Stomach (tissue), 4 donors: ENCODE data around the gene FGD1.

Source experiments
- POLR2A ChIP-seq, 4 donors: fragments of 450-650 bp; IDR thresholded peaks; one replicate each; pipeline ENCODE4 v1.6.1; 2016; ENCODE audit warnings: antibody characterized with exemption in 4 of 4, control low read depth in 2 of 4, mild to moderate bottlenecking in 1 of 4, moderate library complexity in 1 of 4
- POLR2AphosphoS5 ChIP-seq, 3 donors: sonication (generic); formaldehyde crosslinking; IDR thresholded peaks; one replicate each; pipeline ENCODE4 v1.6.1; 2016; ENCODE audit warnings: antibody characterized with exemption in 3 of 3
- TF ChIP-seq, protein P1 (sequence below), 7 experiments: fragments of 450-650 bp in 4 of 7; fragments of 200-600 bp in 3 of 7; sonication (generic) in 3 of 7; IDR thresholded peaks; one replicate each; pipeline ENCODE4 v1.5.1; 2016 to 2019; ENCODE audit warnings: antibody characterized with exemption in 7 of 7, control low read depth in 2 of 7, mild to moderate bottlenecking in 1 of 7

DNA sequence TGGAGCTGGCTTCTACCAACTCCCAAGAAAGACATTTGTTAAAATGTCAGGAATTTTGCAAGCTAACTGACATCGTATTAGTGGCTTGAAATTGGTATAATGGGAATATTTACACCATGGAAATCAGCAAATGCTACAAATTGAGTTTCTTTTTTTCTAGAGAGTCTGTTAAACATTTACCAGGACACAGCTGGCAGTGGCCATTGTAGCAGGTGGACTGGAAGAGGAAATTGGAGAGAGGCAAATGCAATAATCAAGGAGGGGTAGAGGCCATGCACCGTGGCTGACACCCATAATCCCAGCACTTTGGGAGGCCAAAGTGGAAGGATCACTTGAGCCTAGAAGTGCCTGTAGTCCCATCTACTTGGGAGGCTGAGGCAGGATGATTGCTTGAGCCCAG lies 88.8 kb downstream of the FGD1 start:
- TF ChIP-seq, protein P1, sequence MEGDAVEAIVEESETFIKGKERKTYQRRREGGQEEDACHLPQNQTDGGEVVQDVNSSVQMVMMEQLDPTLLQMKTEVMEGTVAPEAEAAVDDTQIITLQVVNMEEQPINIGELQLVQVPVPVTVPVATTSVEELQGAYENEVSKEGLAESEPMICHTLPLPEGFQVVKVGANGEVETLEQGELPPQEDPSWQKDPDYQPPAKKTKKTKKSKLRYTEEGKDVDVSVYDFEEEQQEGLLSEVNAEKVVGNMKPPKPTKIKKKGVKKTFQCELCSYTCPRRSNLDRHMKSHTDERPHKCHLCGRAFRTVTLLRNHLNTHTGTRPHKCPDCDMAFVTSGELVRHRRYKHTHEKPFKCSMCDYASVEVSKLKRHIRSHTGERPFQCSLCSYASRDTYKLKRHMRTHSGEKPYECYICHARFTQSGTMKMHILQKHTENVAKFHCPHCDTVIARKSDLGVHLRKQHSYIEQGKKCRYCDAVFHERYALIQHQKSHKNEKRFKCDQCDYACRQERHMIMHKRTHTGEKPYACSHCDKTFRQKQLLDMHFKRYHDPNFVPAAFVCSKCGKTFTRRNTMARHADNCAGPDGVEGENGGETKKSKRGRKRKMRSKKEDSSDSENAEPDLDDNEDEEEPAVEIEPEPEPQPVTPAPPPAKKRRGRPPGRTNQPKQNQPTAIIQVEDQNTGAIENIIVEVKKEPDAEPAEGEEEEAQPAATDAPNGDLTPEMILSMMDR (IDR thresholded peaks at IDR 0.05): no peak
- TF ChIP-seq POLR2A (IDR thresholded peaks at IDR 0.05): no peak
- TF ChIP-seq POLR2AphosphoS5 (IDR thresholded peaks at IDR 0.05): no peak
